Measurements from ENCODE around the gene PPY.
"Not testable (repeated sequence)": the region's sequence is repeated elsewhere in the genome, so short reads cannot be mapped to it uniquely, and the experiment has no call there.

PPY gene

DNA sequence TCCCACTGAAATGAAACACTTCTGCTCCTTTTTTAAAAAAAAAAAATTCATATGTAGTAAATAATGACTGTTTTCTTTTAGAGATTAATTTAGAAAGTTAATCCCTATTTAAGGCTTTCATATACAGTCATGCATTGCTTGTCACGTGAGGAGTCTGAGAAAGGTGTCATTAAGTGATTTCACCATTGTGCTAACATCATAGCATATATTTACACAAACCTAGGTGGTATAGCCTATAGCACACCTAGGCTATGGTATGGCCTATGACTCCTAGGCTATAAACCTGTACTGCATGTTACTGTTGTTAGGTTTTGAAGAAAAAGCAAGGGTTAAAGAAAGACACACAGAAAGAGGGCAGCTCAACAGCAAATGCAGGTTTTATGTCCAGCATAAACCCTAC is 13.7 kb downstream of the PPY start:
- DNase-seq, result no peak

DNA sequence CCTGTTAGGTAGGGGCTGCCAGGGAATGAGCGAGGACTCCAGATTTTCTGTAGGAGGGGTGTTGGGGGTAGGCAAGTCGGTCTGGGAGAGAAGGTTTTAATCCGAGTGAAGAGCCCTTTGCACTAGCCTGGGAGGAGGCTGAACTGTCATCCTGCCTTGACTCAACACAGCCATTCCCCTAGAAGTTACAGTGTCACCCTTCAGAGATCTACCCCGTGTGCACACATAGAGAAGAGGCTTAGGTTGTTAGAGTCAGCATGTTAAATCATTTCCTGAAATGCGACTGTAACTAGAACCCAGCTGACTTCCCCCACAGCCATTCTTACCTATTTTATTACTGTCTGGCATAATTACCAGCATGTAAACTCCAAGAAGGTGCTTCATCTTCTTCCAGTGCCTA is 14.3 kb downstream of the PPY start:
- not testable (repeated sequence) for DNase-seq

DNA sequence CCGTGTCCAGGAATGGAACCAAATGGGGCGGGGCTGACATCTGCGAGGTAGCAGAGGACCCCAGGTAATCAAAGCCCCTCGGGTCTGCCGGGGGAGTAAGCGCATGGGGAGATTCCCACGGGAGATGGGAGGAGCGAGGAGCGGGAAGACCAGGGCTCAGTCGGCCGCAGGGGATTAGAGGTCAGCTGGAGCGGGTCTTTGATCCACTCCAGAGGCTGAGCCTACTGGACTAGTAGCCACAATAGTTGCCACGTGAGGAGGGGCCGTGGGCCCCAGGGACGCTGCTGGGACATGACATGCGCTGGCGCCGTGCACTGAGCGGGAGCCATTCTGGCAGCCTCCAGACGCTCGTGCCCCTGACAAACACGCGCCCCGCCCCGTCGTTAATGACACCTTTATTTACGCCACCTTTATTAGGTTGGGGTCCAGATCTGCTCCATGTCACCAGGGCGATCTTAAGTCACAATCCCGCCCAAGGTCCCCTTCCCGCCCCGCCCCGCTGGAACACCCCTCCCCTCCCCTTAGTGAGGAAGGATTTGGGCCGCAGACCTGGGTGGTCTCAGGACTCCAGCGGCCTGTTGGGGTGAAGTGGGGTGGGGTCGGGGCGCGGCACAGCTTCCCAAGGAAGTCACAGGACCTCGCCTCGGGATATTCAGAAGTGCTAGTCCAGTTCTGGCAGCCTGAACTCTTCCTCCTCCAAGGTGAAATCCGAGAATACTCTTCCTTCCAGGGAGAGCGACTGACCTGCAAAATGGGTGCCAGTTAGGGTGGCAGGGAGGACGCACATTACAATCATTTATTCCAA is 15.0 kb downstream of the PPY start:
- DNase-seq, result no peak

DNA sequence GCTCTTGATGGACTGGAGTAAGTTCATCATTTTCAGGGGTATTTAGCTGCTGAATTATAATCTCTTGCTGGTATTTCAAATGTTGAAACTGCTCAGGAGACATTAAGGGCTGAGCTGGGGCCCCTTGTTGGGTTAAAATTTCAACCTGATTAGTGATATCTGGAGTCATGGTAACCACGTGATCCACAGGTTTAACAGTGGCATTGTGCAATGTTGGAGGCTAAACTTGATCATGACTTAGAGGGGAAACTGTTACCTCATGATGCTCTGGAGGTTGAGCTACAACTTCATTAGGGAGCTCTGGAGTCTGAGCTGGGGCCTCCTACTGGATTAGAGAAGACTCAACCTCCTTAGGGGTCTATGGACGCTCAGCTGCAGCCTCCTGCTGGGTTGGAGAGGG is 17.7 kb downstream of the PPY start:
- DNase-seq, result no peak

DNA sequence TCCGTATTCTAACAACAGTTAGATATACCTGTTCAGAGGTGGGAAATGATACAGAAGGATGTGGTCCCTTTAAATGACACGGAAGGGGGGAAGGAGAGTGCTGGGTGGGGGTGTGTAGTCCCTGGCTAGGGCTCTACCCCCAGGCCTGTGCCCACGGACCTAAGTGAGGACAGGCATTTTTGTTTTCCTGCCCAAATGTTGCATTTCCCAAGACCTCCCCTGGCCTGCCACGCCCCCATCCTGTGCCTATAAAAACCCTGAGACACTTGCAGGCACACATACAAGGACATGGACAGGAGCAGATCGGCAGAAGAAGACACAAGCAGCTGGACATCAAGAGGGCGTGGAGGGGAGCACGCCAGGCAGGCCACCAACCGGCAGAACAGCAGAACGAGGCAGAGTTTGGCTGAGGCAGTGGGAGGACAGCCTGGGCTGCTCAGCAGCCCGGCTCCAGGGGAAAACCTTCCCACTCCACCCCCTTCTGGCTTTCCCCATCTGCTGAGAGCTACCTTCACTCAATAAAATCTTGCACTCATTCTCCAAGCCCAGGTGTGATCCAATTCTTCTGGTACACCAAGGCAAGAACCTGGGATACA is 21.7 kb downstream of the PPY start:
- DNase-seq, result no peak

DNA sequence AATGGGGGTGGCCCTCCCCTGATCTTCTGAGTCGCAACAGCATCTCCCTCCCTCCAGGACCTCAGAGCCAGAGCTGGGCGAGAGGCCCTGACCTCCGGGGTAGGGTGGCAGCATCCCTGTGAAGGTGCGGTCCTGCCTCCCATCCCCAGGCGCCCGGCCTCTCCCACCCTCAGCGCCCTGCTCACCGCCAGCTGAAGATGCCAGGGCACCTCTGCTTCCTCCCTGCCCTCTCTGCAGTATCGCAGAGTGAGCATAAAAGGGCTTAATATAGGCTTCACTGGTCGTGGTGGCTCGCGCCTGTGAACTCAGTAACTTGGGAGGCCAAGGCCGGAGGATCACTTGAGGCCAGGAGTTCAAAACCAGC is 24.3 kb downstream of the PPY start:
- no peak for DNase-seq

DNA sequence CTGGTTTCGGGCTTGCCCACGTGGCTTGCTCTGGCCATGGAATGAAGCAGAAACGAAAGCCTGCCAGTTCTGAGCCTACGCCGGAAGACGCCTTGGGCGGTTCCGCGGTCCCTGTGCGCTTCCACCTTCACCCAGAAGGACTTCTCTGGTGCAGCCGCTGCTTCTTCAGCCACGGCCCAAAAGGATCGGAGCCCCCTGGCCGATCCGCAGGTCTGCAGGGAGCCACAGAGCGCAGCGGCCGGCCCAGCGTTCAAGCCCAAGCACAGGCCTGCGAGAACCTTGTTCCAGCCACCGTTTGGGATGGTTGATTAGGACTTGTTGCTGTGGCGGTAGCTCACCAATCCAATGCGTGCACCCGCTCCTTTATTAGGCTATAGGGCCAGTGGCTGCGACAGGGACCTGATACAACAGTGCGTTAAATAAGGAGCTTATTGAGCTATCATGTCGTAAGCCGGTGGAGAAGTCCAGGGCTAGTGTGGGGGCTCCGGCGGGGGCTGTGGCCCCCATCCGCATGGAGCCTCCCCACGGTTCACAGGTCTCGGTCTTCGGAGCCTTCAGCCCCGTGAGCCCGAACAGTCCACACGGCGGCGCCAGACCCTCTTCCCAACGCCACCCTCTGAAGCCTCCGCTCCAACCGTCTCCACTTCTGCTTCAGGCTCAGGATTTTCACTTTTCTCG is 24.8 kb downstream of the PPY start:
- DNase-seq, result no peak

DNA sequence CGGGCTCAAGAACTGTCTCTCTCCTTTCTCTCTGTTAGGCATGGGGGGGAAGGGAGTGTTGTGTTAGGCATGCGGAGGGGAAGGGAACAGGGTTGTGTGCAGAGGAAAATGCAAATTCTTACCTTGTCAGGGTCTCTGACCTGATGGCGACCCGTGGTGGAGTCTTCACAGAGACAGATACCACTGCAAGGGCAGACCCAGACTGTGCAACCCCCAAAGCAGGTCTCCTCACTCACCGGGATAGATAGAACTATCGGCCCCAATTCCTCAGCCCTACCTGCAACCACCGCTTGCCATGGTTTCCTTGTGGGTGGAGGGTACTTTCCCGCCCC is 25.3 kb downstream of the PPY start:
- DNase-seq, result no peak

DNA sequence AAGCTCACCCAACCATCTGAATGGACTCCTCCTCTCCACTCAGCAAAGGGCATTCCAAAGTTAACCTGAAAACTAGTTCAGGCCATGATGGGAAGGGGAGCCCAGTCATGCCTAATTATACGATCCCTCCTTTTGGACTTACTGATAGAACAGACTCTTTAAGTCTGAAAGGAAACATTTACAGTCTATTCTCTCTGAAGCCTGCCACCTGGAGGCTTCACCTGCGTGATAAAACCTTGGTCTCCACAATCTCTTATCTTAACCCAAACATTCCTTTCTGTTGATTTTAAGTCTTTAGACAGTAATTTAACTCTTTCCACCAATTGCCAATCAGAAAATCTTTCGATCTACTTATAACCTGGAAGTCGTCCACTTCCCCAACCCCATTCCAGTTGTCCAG is 25.9 kb downstream of the PPY start:
- no peak for DNase-seq

DNA sequence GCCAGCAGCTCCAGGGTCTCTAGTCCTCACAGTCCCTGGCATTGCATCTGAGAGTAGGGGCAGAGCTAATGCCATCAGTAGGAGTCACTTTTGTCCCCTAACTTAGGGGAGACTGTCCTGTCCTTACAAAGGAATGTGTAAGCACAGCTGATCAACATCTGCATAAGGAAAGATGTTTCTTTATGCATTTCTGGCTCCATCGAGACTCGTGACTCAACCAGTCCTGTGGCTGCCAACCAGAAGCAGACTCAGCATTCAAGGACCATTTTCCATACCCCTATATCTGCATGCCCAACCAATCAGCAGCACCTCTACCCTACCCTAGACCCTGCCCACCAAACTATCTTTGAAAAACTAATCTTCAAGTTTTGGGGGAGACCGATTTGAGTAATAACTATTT is 26.7 kb downstream of the PPY start:
- DNase-seq, result no peak

DNA sequence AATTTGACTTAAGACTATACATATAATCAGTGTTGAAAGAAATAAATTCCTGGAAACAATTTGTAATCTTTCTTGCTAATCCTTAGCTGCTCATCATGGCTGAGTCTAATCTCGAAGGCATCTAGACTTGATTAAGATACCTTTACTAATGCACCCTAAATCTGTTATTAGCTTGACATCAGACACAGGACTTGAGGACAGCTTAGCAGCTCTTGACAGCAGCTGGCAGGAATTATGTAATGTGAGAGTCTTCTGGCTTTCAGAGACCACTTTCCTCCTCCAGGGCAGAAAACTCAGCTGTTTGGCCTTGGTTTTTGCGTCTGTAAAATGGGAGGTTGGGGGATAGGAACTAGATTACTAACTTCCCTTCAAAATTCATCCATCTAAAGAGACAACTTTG is 27.8 kb downstream of the PPY start:
- DNase-seq, result no peak

DNA sequence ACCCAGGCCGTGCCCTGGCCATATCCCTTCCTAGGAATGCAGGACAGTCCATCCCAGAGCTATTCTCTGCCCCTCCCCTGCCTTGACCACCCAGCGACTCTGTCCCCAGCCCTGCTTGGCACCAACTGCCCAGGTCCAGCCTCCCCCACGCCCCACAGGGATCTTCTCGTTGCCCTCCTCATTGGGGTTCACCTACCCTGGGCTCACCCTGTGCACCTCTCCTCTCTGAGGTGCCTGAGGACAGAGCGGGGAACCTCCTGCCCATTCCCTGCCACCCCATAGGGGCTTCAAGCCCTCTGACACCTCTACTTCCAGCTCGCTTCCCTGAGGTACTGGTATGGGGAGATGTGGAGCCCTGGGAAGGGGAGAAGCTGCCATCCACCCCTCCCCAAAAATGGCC is 28.7 kb downstream of the PPY start:
- DNase-seq, result no peak

DNA sequence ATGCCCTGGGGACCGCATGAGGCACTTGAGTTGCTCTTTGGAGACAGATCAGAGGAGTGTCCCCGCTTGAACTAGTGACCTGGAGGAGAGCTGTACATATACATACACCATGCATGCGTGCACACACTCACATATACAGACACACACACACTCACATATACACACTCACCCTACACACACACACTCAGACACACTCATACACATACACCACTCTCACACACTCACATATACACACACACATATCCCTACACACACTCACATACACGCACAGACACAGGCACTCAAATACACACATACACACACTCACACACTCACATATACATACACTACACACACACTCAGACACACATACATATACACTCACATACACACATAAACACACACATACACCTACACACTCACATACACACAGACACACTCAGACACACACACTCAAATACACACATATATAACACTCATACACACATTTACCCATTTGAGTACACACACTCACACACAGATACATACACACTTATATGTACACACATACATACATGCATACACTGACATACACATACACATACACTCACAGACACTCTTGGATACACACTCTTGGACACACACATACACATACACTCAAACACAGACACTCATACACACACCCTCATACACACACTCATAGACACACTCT is 29.5 kb downstream of the PPY start:
- no peak for DNase-seq

DNA sequence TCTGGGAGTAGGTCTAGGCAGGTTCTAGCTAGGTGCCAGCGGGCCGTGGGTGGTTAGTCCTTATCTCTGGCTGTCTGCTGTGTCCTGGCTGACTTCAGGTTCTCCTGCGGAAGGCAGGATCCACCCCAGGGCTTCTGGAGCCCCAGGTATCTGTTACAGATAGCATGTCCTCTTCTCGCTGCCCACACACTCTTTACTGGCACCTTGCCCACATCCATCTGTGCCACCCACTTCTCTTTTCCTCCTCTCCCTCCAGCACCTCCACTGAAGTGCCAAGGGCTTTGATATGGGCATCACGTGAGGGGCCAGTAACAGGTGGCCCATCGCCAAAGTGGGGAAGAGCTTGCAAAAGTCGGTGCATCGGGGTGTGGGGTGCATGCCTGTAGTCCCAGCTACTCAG is 30.4 kb downstream of the PPY start:
- DNase-seq, result no peak

DNA sequence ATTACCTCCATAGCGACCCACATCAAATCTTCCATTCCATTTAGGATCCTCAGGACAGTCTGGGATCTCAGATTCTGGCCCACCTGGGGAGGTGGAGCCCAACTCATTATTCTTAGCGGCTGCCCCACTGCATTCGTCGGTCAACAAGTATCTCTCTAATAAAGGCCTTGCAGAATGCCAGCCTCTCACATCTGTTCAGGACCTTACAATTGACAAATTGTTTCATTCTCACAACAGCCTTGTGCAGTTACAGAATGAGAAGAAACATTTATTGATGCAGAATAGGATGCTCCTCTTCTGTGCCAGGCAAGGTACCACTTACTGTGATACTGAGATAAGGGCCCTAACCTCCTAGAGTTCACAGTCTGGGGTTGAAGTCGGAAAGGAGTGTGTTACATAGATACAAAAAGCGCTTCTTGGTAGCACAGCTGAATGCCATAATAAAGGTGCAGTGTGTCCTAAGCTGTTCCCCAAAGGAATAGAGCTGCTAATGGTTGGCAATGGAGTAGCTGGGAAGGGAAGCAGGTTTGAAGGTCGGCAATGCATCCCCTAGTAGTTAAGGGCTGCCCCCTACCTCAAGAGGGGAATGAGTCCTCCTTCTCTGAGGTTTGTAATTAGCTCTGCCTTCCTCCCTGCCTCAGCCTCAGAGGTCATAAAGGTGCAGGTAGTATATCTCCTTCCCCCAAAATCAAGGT is 32.6 kb downstream of the PPY start:
- DNase-seq, result no peak

DNA sequence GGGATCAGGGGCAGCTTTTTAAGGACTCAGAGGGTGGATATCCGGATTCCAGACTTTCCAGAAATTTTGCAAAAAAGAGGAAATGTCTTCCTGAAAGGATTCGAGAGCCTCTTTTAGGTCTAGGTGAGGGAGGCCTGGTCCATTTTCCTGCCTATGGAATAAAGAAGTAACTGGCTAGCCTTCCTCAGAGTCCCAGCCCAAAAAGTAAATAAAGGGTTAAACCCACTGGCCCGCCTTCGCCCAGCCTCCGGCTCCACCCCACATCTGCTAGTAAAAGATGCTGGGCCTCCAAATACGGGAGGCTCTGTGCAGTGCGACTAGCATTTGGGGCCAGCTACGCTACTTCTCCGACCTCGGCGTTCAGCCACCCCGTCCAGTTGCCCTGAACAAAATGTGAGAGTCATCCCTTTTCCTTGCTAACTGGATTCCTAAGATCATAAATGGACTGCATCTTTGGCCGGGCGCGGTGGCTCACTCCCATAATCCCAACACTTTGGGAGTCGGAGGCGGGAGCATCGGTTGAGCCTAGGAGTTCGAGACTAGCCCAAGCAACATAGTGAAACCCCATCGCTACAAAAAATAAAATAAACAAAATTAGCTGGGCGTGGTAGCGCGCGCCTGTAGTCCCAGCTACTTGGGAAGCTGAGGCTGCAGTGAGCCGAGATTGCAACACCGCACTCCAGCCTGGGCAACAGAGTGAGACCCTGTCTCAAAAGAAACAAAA is 34.1 kb downstream of the PPY start:
- DNase-seq, result peak; percentile 62

DNA sequence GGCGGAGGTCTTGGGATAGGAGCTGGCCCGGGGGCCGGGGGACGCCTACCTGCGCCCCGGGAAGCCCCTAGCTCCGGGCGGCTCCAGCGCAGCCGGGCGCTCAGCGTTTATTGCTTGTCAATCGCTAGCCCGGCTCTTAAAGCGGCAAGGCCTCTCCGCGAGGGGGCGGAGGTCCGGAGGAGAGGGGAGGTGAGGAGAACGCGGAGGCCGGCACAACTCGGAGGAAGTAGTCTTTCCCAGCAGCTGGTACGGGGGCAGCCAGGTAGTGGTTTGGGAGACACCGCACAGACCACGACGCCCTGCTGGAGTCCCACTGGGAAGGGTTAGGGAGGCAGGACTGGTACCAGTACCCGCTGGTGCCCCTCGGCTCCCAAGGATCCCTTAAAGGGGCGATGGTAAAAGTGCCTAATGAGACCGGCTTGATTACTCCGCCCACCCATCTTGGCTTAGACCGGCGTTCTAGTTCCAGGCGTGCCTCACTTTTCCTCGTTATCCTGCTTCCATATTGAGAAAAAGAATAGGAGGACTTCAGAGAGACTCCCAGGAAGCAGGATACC is 34.8 kb downstream of the PPY start, which contains the start of gene MPP2:
TSS of gene MPP2 (minus strand) at position 112 of the 557 bp plus-strand sequence. CDS start 3,076 bp downstream, outside the sequence.
- peak; percentile 71 for DNase-seq

DNA sequence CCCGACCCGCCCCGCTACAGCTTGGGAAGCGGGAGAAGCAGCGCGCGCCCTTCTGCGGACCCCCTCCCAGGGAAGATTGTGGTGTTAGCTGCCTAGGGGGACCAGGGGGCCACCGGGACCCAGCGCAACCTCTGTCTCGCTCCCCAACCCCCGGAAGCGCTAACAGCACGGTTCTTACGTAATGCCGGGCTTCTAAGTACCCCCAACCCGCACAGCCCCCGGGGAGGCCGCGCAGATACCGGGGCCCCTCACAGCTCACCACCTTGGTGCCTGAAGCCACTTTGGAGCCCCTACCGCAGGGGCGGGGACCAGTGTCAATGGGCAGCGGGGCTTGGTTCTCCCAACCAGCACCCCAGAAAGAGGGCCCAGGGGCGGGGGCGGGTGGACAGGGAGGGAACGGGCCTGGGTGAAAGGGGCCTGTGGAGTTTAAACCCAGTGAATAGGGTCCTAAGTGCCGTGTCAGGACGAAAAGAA is 35.3 kb downstream of the PPY start:
- no peak for DNase-seq

DNA sequence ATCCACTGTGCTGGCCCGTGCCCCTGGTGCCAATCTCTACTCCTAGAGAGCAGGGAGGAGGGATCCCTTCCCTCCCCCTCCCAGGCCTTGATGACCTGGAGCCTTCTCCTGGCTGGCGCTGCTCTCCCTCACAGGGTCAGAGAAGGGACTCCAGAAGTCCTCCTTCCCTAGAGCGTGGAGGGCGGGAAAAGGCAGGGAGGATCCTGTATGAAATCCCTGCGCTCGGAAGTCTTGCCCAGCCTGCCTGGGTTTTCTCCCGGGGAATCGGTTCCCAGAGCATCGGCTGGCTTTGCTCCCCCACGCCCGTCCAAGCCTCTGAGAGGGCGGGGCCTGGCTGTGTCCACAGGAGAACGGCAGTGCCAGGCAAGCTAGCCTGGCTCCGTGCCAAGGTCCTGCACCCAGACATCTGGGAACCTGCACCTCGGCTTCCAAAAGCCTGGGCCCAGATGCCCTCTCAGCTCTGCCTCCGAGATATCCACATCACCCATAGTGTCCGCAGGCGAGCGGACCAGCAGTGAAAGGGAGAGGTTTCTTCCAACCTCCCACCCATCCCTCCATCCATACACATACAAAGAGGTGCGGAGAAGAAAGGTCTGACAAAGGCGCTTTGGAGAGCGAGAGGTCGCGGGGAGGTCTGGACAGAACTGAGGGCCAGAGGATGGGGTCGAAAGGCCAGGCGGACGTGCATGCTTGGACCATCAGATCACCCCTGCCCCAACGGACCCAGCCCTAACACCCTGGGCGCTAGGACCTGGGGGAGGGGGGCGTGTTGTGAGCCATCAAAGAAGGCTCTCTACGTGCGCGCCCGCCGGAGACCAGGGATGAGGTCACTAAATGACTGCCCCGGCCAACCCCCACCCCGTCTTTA is 36.1 kb downstream of the PPY start:
- peak; percentile 86 for DNase-seq

DNA sequence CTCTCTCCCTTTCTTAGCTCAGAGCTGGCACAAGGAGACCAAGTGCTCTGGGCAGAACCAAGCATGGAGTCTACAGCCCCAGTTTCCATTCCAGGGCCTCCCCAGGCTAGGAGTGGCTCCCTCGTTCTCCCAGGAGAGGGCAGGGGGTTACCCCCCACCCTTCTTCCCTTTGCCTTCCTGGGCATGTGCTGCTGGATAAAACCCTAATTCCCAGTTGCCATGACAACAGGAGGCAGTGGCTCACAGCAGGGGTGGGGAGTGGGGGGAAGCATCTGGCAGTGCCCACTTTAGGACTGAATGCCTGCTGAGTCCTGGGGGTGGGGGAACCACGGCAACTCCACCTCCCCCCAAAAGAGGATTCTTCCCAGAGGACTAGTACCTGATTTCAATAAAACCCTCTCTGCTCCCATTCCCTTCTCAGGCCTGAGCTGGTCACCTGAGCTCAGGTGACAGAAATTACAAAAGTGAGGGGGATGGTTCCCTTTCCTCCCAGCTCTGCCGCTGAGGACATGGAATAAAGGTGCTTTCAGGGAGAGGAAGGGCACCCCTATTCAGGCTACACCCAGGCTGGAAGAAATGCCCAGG is 36.8 kb downstream of the PPY start:
- DNase-seq, result no peak

All from NCI-H226 (cell line).